ENCODE results near the gene UBAP1L. TPM values are rescaled to one million over a fixed set of nuclear protein-coding genes. Genes with fewer than 3 reads are reported as not detected.

Gene UBAP1L
- total and polyA plus RNA-seq, 2 donors (not counting 3 experiments of a cell fraction or from before 2014, with no cell fraction given): 1.9 to 5.0 TPM

DNA sequence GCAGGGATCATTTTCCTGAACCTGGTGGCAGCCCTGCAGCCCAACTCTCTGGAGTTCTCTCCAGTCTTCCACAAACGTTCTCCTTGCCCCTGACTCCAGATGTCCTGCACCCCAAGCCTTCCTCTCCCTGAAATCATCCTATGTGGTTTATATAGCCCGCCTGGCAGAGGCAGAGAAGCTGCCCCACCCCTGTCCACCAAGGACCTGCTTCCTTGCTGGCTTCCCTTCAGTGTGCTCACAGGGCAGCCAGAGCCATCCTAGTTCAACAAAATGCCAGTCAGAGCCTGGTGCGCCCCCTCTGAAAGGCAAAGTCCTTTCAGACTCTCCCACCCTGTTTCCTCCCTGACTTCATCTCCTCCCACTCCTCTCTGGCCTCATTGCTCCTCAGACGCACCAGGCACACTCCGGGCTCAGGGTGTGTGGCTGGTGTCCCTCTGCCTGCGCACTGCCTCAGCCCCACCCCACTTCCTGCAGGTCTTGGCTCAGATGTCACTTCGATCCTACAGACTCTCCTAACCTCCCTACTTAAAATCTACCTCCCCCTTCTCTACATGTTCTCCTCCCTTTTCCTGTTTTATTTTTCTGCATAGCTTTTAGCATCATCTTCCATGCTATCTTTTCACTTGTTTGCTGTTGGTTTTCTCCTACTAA, 32.6 kb downstream of the UBAP1L start:
- DNase-seq (ENCODE audit: low read depth, low spot score) (no peak), FAIRE-seq (no peak)
- intact Hi-C loops (cut with micrococcal nuclease) (no loop called here), dilution Hi-C loops (cut with MboI; ENCODE audit: extremely low pct_ligation_motif_present, low sequenced_read_pairs) (no loop called here)
- Histone ChIP-seq H3K9ac (replicated peaks; ENCODE audit: extremely low read depth, insufficient read depth, low read length) (no peak overlapping the region), H3K27ac (ENCODE audit: insufficient read depth, low read depth, low read length) (no peak overlapping the region), H3K4me3 (replicated peaks in 1 of 3; ENCODE audit: insufficient read depth in 1 of 3, low read depth in 1 of 3, low read length in 3 of 3) (no peak overlapping the region), H2AFZ (ENCODE audit: low read depth, low read length) (no peak overlapping the region), H3K9me1 (replicated peaks; ENCODE audit: control insufficient read depth, extremely low read depth, insufficient read depth, low read length) (no peaks in the 10 kb centered on the region), H3K36me3 (ENCODE audit: control insufficient read depth in 2 of 2, extremely low read depth in 1 of 2, insufficient read depth in 2 of 2, low read length in 2 of 2) (no peaks in the 10 kb centered on the region), H3K4me2 (ENCODE audit: insufficient read depth, low read length) (no peak overlapping the region), H3K4me1 (ENCODE audit: control insufficient read depth, extremely low read depth, insufficient read depth, low read length) (no peaks in the 10 kb centered on the region), H3K27me3 (ENCODE audit: control insufficient read depth in 2 of 2, insufficient read depth in 2 of 2, low read length in 2 of 2) (peaks cover 41 to 48% of the 10 kb centered on the region in 2 experiments), H3K79me2 (ENCODE audit: control insufficient read depth, insufficient read depth, low read length) (no peaks in the 10 kb centered on the region), H3K9me3 (replicated peaks; ENCODE audit: control insufficient read depth, insufficient read depth, low read length) (no peaks in the 10 kb centered on the region), H4K20me1 (replicated peaks; ENCODE audit: control insufficient read depth, extremely low read depth, insufficient read depth, low read length) (no peaks in the 10 kb centered on the region)
- POLR2A ChIA-PET: no interaction called here
- CTCF ChIA-PET: interaction anchor here (0.8 to 8.8 kb wide), 10 partner anchors 8 to 127 kb away, joined by 3 to 64 read pairs (median 4); no protein-coding TSS in a partner anchor
- TF ChIP-seq POLR2A (IDR thresholded peaks at IDR 0.05; ENCODE audit: low read depth, low read length): no peak
- TF ChIP-seq GATA2 (IDR thresholded peaks at IDR 0.05; ENCODE audit: insufficient read depth, insufficient read length, low read depth, low read length): no peak
- no peak for TF ChIP-seq EZH2 (IDR thresholded peaks at IDR 0.05; ENCODE audit: borderline replicate concordance, low read depth, low read length, severe bottlenecking)
- BruUV-seq (replicated peaks): no TSS peak

GRCh38 chr15:65081758-65082157, 33.2 kb downstream of the UBAP1L start:
- H3K9ac ChIP-seq (replicated peaks; ENCODE audit: extremely low read depth, insufficient read depth, low read length): no peak overlapping the region
- no peaks in the 10 kb centered on the region for H4K20me1 ChIP-seq (replicated peaks; ENCODE audit: control insufficient read depth, extremely low read depth, insufficient read depth, low read length)
- no peaks in the 10 kb centered on the region for H3K36me3 ChIP-seq (ENCODE audit: control insufficient read depth in 2 of 2, extremely low read depth in 1 of 2, insufficient read depth in 2 of 2, low read length in 2 of 2)
- H3K4me2 ChIP-seq (ENCODE audit: insufficient read depth, low read length): no peak overlapping the region
- FAIRE-seq: no peak
- H3K27ac ChIP-seq (ENCODE audit: insufficient read depth, low read depth, low read length): no peak overlapping the region
- no peaks in the 10 kb centered on the region for H3K9me1 ChIP-seq (replicated peaks; ENCODE audit: control insufficient read depth, extremely low read depth, insufficient read depth, low read length)
- no peaks in the 10 kb centered on the region for H3K9me3 ChIP-seq (replicated peaks; ENCODE audit: control insufficient read depth, insufficient read depth, low read length)
- ChIA-PET CTCF (interaction anchor here (1.2 to 8.8 kb wide), 3 partner anchors 20 to 28 kb away, joined by 4 to 64 read pairs (median 36); no protein-coding TSS in a partner anchor), POLR2A (no interaction called here)
- TF ChIP-seq MAX (IDR thresholded peaks at IDR 0.05; ENCODE audit: insufficient read depth, insufficient read length) (no peak), FOS (IDR thresholded peaks at IDR 0.05; ENCODE audit: borderline replicate concordance, insufficient read depth, low read length) (no peak), EZH2 (IDR thresholded peaks at IDR 0.05; ENCODE audit: borderline replicate concordance, low read depth, low read length, severe bottlenecking) (no peak), MYC (IDR thresholded peaks at IDR 0.05; ENCODE audit: low read depth, low read length) (no peak), POLR2AphosphoS5 (IDR thresholded peaks at IDR 0.05; ENCODE audit: insufficient read depth, low read depth, low read length) (no peak), GATA2 (IDR thresholded peaks at IDR 0.05; ENCODE audit: insufficient read depth, insufficient read length, low read depth, low read length) (no peak), JUN (IDR thresholded peaks at IDR 0.05; ENCODE audit: borderline replicate concordance, insufficient read depth, insufficient read length, low read depth) (no peak), POLR2A (IDR thresholded peaks at IDR 0.05; ENCODE audit: low read depth, low read length) (no peak)
- TF ChIP-seq, protein P1, sequence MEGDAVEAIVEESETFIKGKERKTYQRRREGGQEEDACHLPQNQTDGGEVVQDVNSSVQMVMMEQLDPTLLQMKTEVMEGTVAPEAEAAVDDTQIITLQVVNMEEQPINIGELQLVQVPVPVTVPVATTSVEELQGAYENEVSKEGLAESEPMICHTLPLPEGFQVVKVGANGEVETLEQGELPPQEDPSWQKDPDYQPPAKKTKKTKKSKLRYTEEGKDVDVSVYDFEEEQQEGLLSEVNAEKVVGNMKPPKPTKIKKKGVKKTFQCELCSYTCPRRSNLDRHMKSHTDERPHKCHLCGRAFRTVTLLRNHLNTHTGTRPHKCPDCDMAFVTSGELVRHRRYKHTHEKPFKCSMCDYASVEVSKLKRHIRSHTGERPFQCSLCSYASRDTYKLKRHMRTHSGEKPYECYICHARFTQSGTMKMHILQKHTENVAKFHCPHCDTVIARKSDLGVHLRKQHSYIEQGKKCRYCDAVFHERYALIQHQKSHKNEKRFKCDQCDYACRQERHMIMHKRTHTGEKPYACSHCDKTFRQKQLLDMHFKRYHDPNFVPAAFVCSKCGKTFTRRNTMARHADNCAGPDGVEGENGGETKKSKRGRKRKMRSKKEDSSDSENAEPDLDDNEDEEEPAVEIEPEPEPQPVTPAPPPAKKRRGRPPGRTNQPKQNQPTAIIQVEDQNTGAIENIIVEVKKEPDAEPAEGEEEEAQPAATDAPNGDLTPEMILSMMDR (IDR thresholded peaks at IDR 0.05; ENCODE audit: extremely low read depth in 1 of 2, insufficient read depth in 1 of 2, low read depth in 1 of 2, low read length in 2 of 2): no peak
- dilution Hi-C loops (cut with MboI; ENCODE audit: extremely low pct_ligation_motif_present, low sequenced_read_pairs): no loop called here
- H3K27me3 ChIP-seq (ENCODE audit: control insufficient read depth in 2 of 2, insufficient read depth in 2 of 2, low read length in 2 of 2): peaks cover 46 to 51% of the 10 kb centered on the region in 2 experiments
- H3K4me3 ChIP-seq (replicated peaks in 1 of 3; ENCODE audit: insufficient read depth in 1 of 3, low read depth in 1 of 3, low read length in 3 of 3): no peak overlapping the region
- BruUV-seq (replicated peaks): no TSS peak
- no peak overlapping the region for H2AFZ ChIP-seq (ENCODE audit: low read depth, low read length)
- H3K4me1 ChIP-seq (ENCODE audit: control insufficient read depth, extremely low read depth, insufficient read depth, low read length): no peaks in the 10 kb centered on the region
- intact Hi-C loops (cut with micrococcal nuclease): no loop called here
- DNase-seq (ENCODE audit: low read depth, low spot score): no peak
- H3K79me2 ChIP-seq (ENCODE audit: control insufficient read depth, insufficient read depth, low read length): no peaks in the 10 kb centered on the region
